K562 (cell line): ENCODE data around the gene MAP4. TPM values are rescaled to one million over a fixed set of nuclear protein-coding genes. Genes with fewer than 3 reads are reported as not detected.

Experiments used
- ARID1B ChIP-seq: fragments of 450-650 bp; IDR thresholded peaks from 2 replicates; pipeline ENCODE4 v1.6.1; 2016; ENCODE audit warnings: antibody characterized with exemption, mild to moderate bottlenecking, inconsistent platforms
- COPS2 ChIP-seq: fragments of 450-650 bp; conservative IDR thresholded peaks from 2 replicates; pipeline ENCODE4 v1.6.1; 2016; ENCODE audit warnings: mild to moderate bottlenecking, moderate library complexity
- E2F6 ChIP-seq, 2 experiments: IDR thresholded peaks; 2 replicates each; pipeline ENCODE4 v1.6.1; 2011; ENCODE audit warnings: borderline replicate concordance in 1 of 2, control low read depth in 1 of 2, low read depth in 1 of 2, low read length in 1 of 2, mild to moderate bottlenecking in 1 of 2, mixed read lengths in 1 of 2, moderate library complexity in 1 of 2; ENCODE audit not compliant: insufficient read depth in 1 of 2, insufficient read length in 1 of 2, poor library complexity in 1 of 2, severe bottlenecking in 1 of 2; ENCODE audit errors: extremely low read depth in 1 of 2
- EGR1 ChIP-seq: fragments of 450-650 bp; conservative IDR thresholded peaks from 2 replicates; pipeline ENCODE4 v1.6.1; 2017; ENCODE audit warnings: mild to moderate bottlenecking
- ESRRA ChIP-seq: fragments of 450-650 bp; IDR thresholded peaks from 2 replicates; pipeline ENCODE4 v1.6.1; 2014; ENCODE audit warnings: low read depth, mild to moderate bottlenecking, moderate library complexity, borderline replicate concordance
- GABPB1 ChIP-seq: sonication (generic); formaldehyde crosslinking; IDR thresholded peaks from 2 replicates; pipeline ENCODE4 v1.8.0; 2022; ENCODE audit warnings: mild to moderate bottlenecking, missing genetic modification reagents
- GATAD2A ChIP-seq: fragments of 450-650 bp; IDR thresholded peaks from 2 replicates; pipeline ENCODE4 v1.6.1; 2017
- GATAD2B ChIP-seq: fragments of 450-650 bp; IDR thresholded peaks from 2 replicates; pipeline ENCODE4 v1.6.1; 2017; ENCODE audit warnings: mild to moderate bottlenecking, borderline replicate concordance
- HOXB6 ChIP-seq: fragments of 250-450 bp; sonication (Bioruptor Pico); IDR thresholded peaks from 2 replicates; pipeline ENCODE4 v1.5.1; 2022; ENCODE audit warnings: mild to moderate bottlenecking, borderline replicate concordance
- LARP7 ChIP-seq: fragments of 450-650 bp; IDR thresholded peaks from 2 replicates; pipeline ENCODE4 v1.6.1; 2016
- MBD2 ChIP-seq: sonication (generic); IDR thresholded peaks from 2 replicates; pipeline ENCODE4 v1.6.1; 2016; ENCODE audit warnings: low read depth, borderline replicate concordance
- NR3C1 ChIP-seq: sonication (generic); formaldehyde crosslinking; IDR thresholded peaks from 2 replicates; pipeline ENCODE4 v1.8.1; 2022; ENCODE audit warnings: missing genetic modification reagents
- POLR2A ChIP-seq: fragments of 450-650 bp; conservative IDR thresholded peaks from 2 replicates; pipeline ENCODE4 v1.6.1; 2016
- POLR2AphosphoS5 ChIP-seq: IDR thresholded peaks from 2 replicates; pipeline ENCODE4 v1.6.1; 2011; ENCODE audit warnings: mild to moderate bottlenecking, low read depth, low read length, moderate library complexity; ENCODE audit not compliant: control insufficient read depth, insufficient read depth
- POLR2H ChIP-seq: IDR thresholded peaks from 2 replicates; pipeline ENCODE4 v1.6.1; 2016; ENCODE audit warnings: missing genetic modification characterization, low read depth, mild to moderate bottlenecking, control low read depth, missing compliant biosample characterization, moderate library complexity
- RBBP5 ChIP-seq: fragments of 200-600 bp; sonication (generic); IDR thresholded peaks from 2 replicates; pipeline ENCODE4 v1.6.1; 2012; ENCODE audit warnings: borderline replicate concordance, mild to moderate bottlenecking, low read length, control low read depth, inconsistent platforms; ENCODE audit not compliant: insufficient read depth, poor library complexity, severe bottlenecking
- RBM22 ChIP-seq: fragments of 200-400 bp; formaldehyde crosslinking; IDR thresholded peaks from 2 replicates; pipeline ENCODE4 v1.6.1; 2018; ENCODE audit warnings: low read length, low read depth; ENCODE audit not compliant: poor library complexity, severe bottlenecking
- RHOXF2B ChIP-seq: fragments of 250-450 bp; sonication (Bioruptor Pico); conservative IDR thresholded peaks from 2 replicates; pipeline ENCODE4 v1.5.1; 2021
- SMARCC2 ChIP-seq: fragments of 450-650 bp; IDR thresholded peaks from 2 replicates; pipeline ENCODE4 v1.6.1; 2017; ENCODE audit warnings: antibody characterized with exemption, moderate library complexity, mild to moderate bottlenecking, low read depth
- SOX6 ChIP-seq: fragments of 450-650 bp; IDR thresholded peaks from 2 replicates; pipeline ENCODE4 v1.6.1; 2014; ENCODE audit warnings: mild to moderate bottlenecking
- SP2 ChIP-seq: IDR thresholded peaks from 2 replicates; pipeline ENCODE4 v1.6.1; 2011; ENCODE audit warnings: mild to moderate bottlenecking, low read depth, low read length, moderate library complexity; ENCODE audit not compliant: poor library complexity, severe bottlenecking; ENCODE audit errors: extremely low read depth
- TAF9B ChIP-seq: fragments of 450-650 bp; IDR thresholded peaks from 2 replicates; pipeline ENCODE4 v1.6.1; 2018; ENCODE audit warnings: mild to moderate bottlenecking; ENCODE audit not compliant: partially characterized antibody
- TEAD1 ChIP-seq, 2 experiments: fragments of 450-650 bp in 1 of 2; sonication (generic) in 1 of 2; formaldehyde crosslinking; IDR thresholded peaks; 2 replicates each; pipeline versions ENCODE4 v1.4.0 to v1.8.0; 2020 to 2022; ENCODE audit warnings: mild to moderate bottlenecking in 2 of 2, missing genetic modification reagents in 1 of 2
- TRIM24 ChIP-seq, 2 experiments: fragments of 450-650 bp; IDR thresholded peaks; 2 replicates each; pipeline ENCODE4 v1.6.1; 2016
- ZFPM2 ChIP-seq: fragments of 250-450 bp; sonication (Bioruptor Pico); IDR thresholded peaks from 2 replicates; pipeline ENCODE4 v1.5.1; 2022; ENCODE audit warnings: mild to moderate bottlenecking
- ZKSCAN1 ChIP-seq: fragments of 150-350 bp; IDR thresholded peaks from 2 replicates; pipeline ENCODE4 v1.6.1; 2016; ENCODE audit warnings: low read depth, low read length
- polyA plus RNA-seq, 8 experiments: library from polyadenylated mRNA; depleted of rRNA in 4 of 8; stranded (reverse) in 5 of 8; unstranded in 3 of 8; fragments of >200 nt; fragmentation: Nextera tagmentation in 2 of 8; fragmentation: Illumina TruSeq in 1 of 8; extraction: Ambion mirVana in 2 of 8; extraction: Trizol in 1 of 8; gene quantifications; 2 replicates each; pipeline versions ENCODE4 v1.2.1 to v1.2.3, GENCODE V29; 2011 to 2014; ENCODE audit warnings: inconsistent platforms in 1 of 8, missing spikeins in 1 of 8
- total RNA-seq, 7 experiments: library from RNA; depleted of rRNA in 6 of 7; stranded (reverse); fragments of >200 nt in 6 of 7; fragmentation: Illumina TruSeq in 2 of 7; extraction: Trizol in 2 of 7; gene quantifications; 2 replicates each; pipeline versions ENCODE4 v1.2.1 to v1.2.3, GENCODE V29; 2011 to 2021; ENCODE audit warnings: low replicate concordance in 1 of 7
- TF ChIP-seq, protein P1 (sequence below): conservative IDR thresholded peaks from 2 replicates; pipeline ENCODE4 v1.6.1; 2011; ENCODE audit warnings: low read depth, mild to moderate bottlenecking, low read length; ENCODE audit not compliant: control insufficient read depth

The MAP4 gene
- total and polyA plus RNA-seq, 9 of the 15 experiments (the other 6 are each of a cell fraction or from before 2014, with no cell fraction given): 13.3 to 141 (median 36.8) TPM

GRCh38 chr3:47824541-47825473 is 191.4 kb downstream of the MAP4 start (continued):
- no peak for TF ChIP-seq COPS2
- no peak for TF ChIP-seq HOXB6 (CRISPR knock-in tag)
- TF ChIP-seq EGR1: peak; percentile 80
- TF ChIP-seq LARP7: no peak
- TF ChIP-seq, protein P1, sequence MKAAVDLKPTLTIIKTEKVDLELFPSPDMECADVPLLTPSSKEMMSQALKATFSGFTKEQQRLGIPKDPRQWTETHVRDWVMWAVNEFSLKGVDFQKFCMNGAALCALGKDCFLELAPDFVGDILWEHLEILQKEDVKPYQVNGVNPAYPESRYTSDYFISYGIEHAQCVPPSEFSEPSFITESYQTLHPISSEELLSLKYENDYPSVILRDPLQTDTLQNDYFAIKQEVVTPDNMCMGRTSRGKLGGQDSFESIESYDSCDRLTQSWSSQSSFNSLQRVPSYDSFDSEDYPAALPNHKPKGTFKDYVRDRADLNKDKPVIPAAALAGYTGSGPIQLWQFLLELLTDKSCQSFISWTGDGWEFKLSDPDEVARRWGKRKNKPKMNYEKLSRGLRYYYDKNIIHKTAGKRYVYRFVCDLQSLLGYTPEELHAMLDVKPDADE: peak; percentile 90
- TF ChIP-seq RBM22: peak; percentile 92
- TF ChIP-seq RBBP5: peak; percentile 98
- TF ChIP-seq ARID1B: no peak
- peak; percentile 67 for TF ChIP-seq SOX6
- TF ChIP-seq POLR2AphosphoS5: peak; percentile 90
- TF ChIP-seq E2F6 (IDR thresholded peaks at IDR 0.05; ENCODE audit: borderline replicate concordance in 1 of 2, extremely low read depth in 1 of 2, insufficient read depth in 1 of 2, insufficient read length in 1 of 2, low read depth in 1 of 2, low read length in 1 of 2, poor library complexity in 1 of 2, severe bottlenecking in 1 of 2): peak; percentile 81 to 97
- peak in 1 of 2 experiments; percentile 6; a peak in 1 of 4 replicates for TF ChIP-seq TRIM24 (IDR thresholded peaks at IDR 0.05)
- peak; percentile 94 for TF ChIP-seq POLR2A
- 0 out of 2 replicates have a peak, but pooled peaks have one; percentile 76 for TF ChIP-seq NR3C1 (CRISPR knock-in tag)
- TF ChIP-seq SP2: peak; percentile 92
- peak; percentile 62 for TF ChIP-seq ZKSCAN1
- TF ChIP-seq TEAD1 (CRISPR knock-in tag; IDR thresholded peaks at IDR 0.05): peak in 1 of 2 experiments; percentile 35; a peak in 1 of 4 replicates
- peak; percentile 79; the same call in 1 of the 2 replicates for TF ChIP-seq GABPB1 (CRISPR knock-in tag)
- peak; percentile 91 for TF ChIP-seq TAF9B
- TF ChIP-seq MBD2: peak; percentile 45; the same call in 1 of the 2 replicates
- peak; percentile 69; the same call in 1 of the 2 replicates for TF ChIP-seq ZFPM2
- no peak for TF ChIP-seq RHOXF2B (CRISPR knock-in tag)
- TF ChIP-seq ESRRA: peak; percentile 87
- TF ChIP-seq GATAD2A: 0 out of 2 replicates have a peak, but pooled peaks have one; percentile 43
- TF ChIP-seq SMARCC2: no peak; the same call in 1 of the 2 replicates
- TF ChIP-seq POLR2H (tag): peak; percentile 68
- peak; percentile 92; the same call in 1 of the 2 replicates for TF ChIP-seq GATAD2B
